SK-N-SH treated with all-trans-retinoic acid at 6 μM for 48 hours (cell line): ENCODE data around the gene TMEM54.

Source experiments
- ARNTL ChIP-seq: fragments of 450-650 bp; formaldehyde crosslinking; IDR thresholded peaks from 2 replicates; pipeline ENCODE4 v1.5.0; 2020; ENCODE audit warnings: low read depth, mild to moderate bottlenecking, moderate library complexity, borderline replicate concordance
- BACH2 ChIP-seq: fragments of 250-450 bp; sonication (Bioruptor Pico); IDR thresholded peaks from 2 replicates; pipeline ENCODE4 v1.9.0; 2021; ENCODE audit warnings: mild to moderate bottlenecking, borderline replicate concordance
- CREB5 ChIP-seq: fragments of 250-450 bp; sonication (Bioruptor Pico); IDR thresholded peaks from 2 replicates; pipeline ENCODE4 v1.5.1; 2020; ENCODE audit warnings: low read depth, mild to moderate bottlenecking, moderate library complexity
- ESRRG ChIP-seq: fragments of 250-450 bp; sonication (Bioruptor Pico); IDR thresholded peaks from 2 replicates; pipeline ENCODE4 v1.6.1; 2021; ENCODE audit warnings: mild to moderate bottlenecking
- ISL1 ChIP-seq: fragments of 250-450 bp; sonication (Bioruptor Pico); IDR thresholded peaks from 2 replicates; pipeline ENCODE4 v2.1.2; 2022; ENCODE audit warnings: mild to moderate bottlenecking, moderate library complexity
- OSR1 ChIP-seq: fragments of 250-450 bp; sonication (Bioruptor Pico); IDR thresholded peaks from 2 replicates; pipeline ENCODE4 v1.8.0; 2022; ENCODE audit warnings: moderate library complexity, mild to moderate bottlenecking, inconsistent platforms
- RARB ChIP-seq: fragments of 250-450 bp; sonication (Bioruptor Pico); IDR thresholded peaks from 2 replicates; pipeline ENCODE4 v1.8.0; 2021; ENCODE audit warnings: mild to moderate bottlenecking, moderate library complexity
- TCF4 ChIP-seq: fragments of 250-450 bp; sonication (Bioruptor Pico); IDR thresholded peaks from 2 replicates; pipeline ENCODE4 v1.8.0; 2021; ENCODE audit warnings: mild to moderate bottlenecking, moderate library complexity, borderline replicate concordance
- ZFP3 ChIP-seq: fragments of 250-450 bp; sonication (Bioruptor Pico); IDR thresholded peaks from 2 replicates; pipeline ENCODE4 v1.5.0; 2020; ENCODE audit warnings: mild to moderate bottlenecking, moderate library complexity
- ZFP30 ChIP-seq: fragments of 450-650 bp; formaldehyde crosslinking; IDR thresholded peaks from 2 replicates; pipeline ENCODE4 v1.5.0; 2022; ENCODE audit warnings: mild to moderate bottlenecking, moderate library complexity
- ZNF565 ChIP-seq: fragments of 450-650 bp; formaldehyde crosslinking; conservative IDR thresholded peaks from 2 replicates; pipeline ENCODE4 v1.5.0; 2020; ENCODE audit warnings: low read depth, mild to moderate bottlenecking, moderate library complexity
- ZNF8 ChIP-seq: fragments of 450-650 bp; formaldehyde crosslinking; IDR thresholded peaks from 2 replicates; pipeline ENCODE4 v1.5.0; 2020; ENCODE audit warnings: mild to moderate bottlenecking, moderate library complexity
- TF ChIP-seq, protein P1 (sequence below): fragments of 250-450 bp; sonication (Bioruptor Pico); IDR thresholded peaks from 2 replicates; pipeline ENCODE4 v1.8.0; 2020; ENCODE audit warnings: mild to moderate bottlenecking, moderate library complexity, borderline replicate concordance
- TF ChIP-seq, protein P2 (sequence below): fragments of 250-450 bp; sonication (Bioruptor Pico); IDR thresholded peaks from 2 replicates; pipeline ENCODE4 v1.5.0; 2020; ENCODE audit warnings: mild to moderate bottlenecking, moderate library complexity

DNA sequence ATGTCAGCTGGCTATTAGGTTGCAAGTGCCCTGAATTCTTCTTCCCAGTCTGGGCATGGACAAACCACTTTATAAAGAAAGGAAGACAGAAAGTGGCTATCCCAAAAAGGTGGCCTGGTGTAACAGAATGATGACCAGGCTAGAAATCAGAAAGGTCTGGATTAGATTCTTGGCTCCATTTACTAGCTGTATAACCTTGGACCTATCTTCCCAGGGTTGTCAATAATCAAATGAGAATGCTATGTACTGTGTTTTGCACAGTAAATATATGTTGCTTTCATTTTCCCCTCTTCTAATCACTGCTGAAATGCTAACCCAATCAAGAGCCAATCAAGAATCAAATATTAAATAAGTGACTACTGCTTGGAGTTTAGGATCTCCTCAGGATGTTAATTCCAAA, 43.0 kb upstream of the TMEM54 start:
- no peak for TF ChIP-seq BACH2 (CRISPR knock-in tag)
- TF ChIP-seq, protein P1, sequence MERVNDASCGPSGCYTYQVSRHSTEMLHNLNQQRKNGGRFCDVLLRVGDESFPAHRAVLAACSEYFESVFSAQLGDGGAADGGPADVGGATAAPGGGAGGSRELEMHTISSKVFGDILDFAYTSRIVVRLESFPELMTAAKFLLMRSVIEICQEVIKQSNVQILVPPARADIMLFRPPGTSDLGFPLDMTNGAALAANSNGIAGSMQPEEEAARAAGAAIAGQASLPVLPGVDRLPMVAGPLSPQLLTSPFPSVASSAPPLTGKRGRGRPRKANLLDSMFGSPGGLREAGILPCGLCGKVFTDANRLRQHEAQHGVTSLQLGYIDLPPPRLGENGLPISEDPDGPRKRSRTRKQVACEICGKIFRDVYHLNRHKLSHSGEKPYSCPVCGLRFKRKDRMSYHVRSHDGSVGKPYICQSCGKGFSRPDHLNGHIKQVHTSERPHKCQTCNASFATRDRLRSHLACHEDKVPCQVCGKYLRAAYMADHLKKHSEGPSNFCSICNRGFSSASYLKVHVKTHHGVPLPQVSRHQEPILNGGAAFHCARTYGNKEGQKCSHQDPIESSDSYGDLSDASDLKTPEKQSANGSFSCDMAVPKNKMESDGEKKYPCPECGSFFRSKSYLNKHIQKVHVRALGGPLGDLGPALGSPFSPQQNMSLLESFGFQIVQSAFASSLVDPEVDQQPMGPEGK (CRISPR knock-in tag), result no peak
- TF ChIP-seq OSR1 (CRISPR knock-in tag), result no peak
- TF ChIP-seq RARB (CRISPR knock-in tag), result no peak
- TF ChIP-seq ZNF8 (CRISPR knock-in tag), result no peak
- no peak for TF ChIP-seq ZFP30 (CRISPR knock-in tag)
- TF ChIP-seq, protein P2, sequence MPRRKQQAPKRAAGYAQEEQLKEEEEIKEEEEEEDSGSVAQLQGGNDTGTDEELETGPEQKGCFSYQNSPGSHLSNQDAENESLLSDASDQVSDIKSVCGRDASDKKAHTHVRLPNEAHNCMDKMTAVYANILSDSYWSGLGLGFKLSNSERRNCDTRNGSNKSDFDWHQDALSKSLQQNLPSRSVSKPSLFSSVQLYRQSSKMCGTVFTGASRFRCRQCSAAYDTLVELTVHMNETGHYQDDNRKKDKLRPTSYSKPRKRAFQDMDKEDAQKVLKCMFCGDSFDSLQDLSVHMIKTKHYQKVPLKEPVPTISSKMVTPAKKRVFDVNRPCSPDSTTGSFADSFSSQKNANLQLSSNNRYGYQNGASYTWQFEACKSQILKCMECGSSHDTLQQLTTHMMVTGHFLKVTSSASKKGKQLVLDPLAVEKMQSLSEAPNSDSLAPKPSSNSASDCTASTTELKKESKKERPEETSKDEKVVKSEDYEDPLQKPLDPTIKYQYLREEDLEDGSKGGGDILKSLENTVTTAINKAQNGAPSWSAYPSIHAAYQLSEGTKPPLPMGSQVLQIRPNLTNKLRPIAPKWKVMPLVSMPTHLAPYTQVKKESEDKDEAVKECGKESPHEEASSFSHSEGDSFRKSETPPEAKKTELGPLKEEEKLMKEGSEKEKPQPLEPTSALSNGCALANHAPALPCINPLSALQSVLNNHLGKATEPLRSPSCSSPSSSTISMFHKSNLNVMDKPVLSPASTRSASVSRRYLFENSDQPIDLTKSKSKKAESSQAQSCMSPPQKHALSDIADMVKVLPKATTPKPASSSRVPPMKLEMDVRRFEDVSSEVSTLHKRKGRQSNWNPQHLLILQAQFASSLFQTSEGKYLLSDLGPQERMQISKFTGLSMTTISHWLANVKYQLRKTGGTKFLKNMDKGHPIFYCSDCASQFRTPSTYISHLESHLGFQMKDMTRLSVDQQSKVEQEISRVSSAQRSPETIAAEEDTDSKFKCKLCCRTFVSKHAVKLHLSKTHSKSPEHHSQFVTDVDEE (CRISPR knock-in tag), result no peak
- TF ChIP-seq ISL1 (CRISPR knock-in tag), result no peak
- TF ChIP-seq ZNF565, result no peak
- no peak for TF ChIP-seq CREB5 (CRISPR knock-in tag)
- no peak for TF ChIP-seq ESRRG
- no peak for TF ChIP-seq ZFP3
- TF ChIP-seq ARNTL, result no peak
- TF ChIP-seq TCF4 (CRISPR knock-in tag), result no peak
